Activated naive CD8-positive, alpha-beta T cell treated with anti-CD3 and anti-CD28 coated beads, Interleukin-2, amount 10 ng/mL, durations not matched to agents 7 days and 5 days (primary cell): ENCODE measurements around the gene PLA2G5. TPM values are rescaled to one million over a fixed set of nuclear protein-coding genes. Genes with fewer than 3 reads are reported as not detected.

Source experiments
- ATAC-seq: fragments of 150-1000 bp; cut with Tn5 transposase; one replicate; pipeline ENCODE4 v1.10.0; 2021; ENCODE audit warnings: low read depth, moderate library complexity
- POLR2A ChIA-PET: fragments of 350-600 bp; sonication (Branson Sonifier 250); formaldehyde crosslinking; loops from one replicate; lab custom pipeline; 2021; ENCODE audit warnings: antibody characterized with exemption; lab: Charles Lee
- DNase-seq: peaks from one replicate; pipeline ENCODE4 v3.0.0; 2021
- H3K27ac Mint-ChIP-seq: one replicate; pipeline ENCODE4 v1.8.0; 2022; ENCODE audit warnings: mild to moderate bottlenecking, mixed read lengths
- H3K27me3 Mint-ChIP-seq: one replicate; pipeline ENCODE4 v1.8.0; 2022; ENCODE audit warnings: mild to moderate bottlenecking, moderate library complexity, mixed read lengths
- H3K36me3 Mint-ChIP-seq: one replicate; pipeline ENCODE4 v1.8.0; 2021; ENCODE audit warnings: mild to moderate bottlenecking, mixed read lengths
- H3K4me1 Mint-ChIP-seq: one replicate; pipeline ENCODE4 v1.8.0; 2021; ENCODE audit warnings: mixed read lengths
- H3K4me3 Mint-ChIP-seq: one replicate; pipeline ENCODE4 v1.8.0; 2022; ENCODE audit warnings: mild to moderate bottlenecking, moderate library complexity, mixed read lengths
- H3K9me3 Mint-ChIP-seq: one replicate; pipeline ENCODE4 v1.8.0; 2021; ENCODE audit warnings: mixed read lengths
- total RNA-seq, 2 experiments: library from RNA; stranded (reverse); gene quantifications; one replicate each; pipeline ENCODE4 v1.2.3, GENCODE V29; 2021

PLA2G5 gene
- total RNA-seq, 2 experiments from 2014 or later, result not detected

DNA sequence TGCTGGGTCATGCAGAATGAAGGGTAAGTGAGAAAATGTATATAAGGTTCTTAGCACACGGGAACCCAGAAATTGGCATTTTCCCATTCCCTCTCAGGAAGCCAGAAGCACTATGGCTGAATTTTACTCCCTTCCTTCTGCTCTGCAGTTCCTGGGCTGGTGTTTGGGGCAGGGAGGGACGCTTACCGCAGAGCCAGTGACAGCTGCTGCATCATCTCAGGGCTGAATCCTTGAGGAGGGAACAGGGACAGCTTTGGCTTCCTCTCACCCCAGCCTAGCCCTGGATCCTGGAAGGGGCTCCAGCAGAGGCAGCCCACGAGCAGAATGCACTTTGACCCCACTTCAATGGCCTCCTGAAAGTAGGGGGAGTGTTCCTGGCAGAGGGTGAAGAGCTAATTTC lies 37.4 kb downstream of the PLA2G5 start:
- ATAC-seq, result no peak
- POLR2A ChIA-PET, result no interaction called here

DNA sequence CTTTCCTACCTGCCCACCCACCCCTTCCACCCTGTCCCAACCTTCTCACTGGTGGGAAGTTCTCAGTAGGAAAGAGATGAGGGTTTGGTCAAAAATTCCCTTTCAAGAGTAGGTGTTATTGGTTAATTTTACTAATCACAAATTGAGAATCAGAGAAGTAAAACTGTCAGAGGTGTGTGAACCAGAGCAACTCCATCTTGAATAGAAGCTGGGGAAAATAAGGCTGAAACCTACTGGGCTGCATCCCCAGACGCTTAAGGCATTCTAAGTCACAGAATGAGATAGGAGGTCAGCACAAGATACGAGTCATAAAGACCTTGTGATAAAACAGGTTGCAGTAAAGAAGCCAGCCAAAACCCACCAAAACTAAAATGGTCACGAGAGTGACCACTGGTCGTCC lies 37.8 kb downstream of the PLA2G5 start:
- Mint-ChIP-seq H3K36me3 (no peaks in the 10 kb centered on the region), H3K4me3 (no peak overlapping the region), H3K27me3 (peaks cover 17% of the 10 kb centered on the region), H3K9me3 (no peaks in the 10 kb centered on the region), H3K4me1 (no peaks in the 10 kb centered on the region), H3K27ac (no peak overlapping the region)
- POLR2A ChIA-PET, result no interaction called here
- DNase-seq (no peak), ATAC-seq (no peak)

More for the DNA sequence above, 37.4 kb downstream of the PLA2G5 start:
- no peak overlapping the region for H3K4me3 Mint-ChIP-seq
- peaks cover 17% of the 10 kb centered on the region for H3K27me3 Mint-ChIP-seq
- H3K36me3 Mint-ChIP-seq, result no peaks in the 10 kb centered on the region
- H3K4me1 Mint-ChIP-seq, result no peaks in the 10 kb centered on the region
- no peaks in the 10 kb centered on the region for H3K9me3 Mint-ChIP-seq
- DNase-seq, result no peak
- H3K27ac Mint-ChIP-seq, result no peak overlapping the region

DNA sequence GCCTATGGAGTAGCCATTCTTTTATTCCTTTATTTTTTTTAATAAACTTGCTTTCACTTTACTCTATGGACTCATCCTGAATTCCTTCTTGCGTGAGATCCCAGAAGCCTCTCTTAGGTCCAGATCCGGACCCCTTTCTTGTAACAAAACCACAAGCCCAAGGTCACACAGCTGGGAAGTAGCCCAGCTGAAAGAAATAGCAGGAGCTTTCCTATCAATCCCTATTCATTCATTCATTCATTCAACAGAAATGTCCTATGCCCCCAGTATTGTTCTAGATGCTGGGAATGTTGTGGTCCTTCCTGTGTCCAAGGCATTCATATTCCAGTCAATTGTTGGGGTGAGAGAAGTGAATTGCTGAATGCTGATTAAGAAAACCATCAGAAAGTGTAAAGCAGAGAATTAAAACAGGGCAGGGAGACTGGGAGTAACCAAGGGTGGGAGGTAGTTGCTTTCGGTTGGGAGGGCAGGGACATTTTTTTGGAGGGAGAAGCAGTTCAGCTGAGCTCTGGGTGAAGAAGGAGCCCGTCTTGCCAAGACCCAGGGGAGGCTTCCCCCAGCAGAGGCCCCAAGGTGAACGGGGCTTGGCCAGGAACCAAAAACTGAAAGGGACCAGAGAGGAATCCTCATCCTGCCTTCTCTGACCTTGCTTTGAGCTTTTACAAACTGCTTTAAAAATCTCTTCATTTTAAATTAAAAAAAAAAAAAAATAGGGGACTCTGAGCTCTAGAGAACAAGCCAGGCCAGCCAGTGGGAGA lies 38.6 kb downstream of the PLA2G5 start:
- no peak overlapping the region for H3K4me3 Mint-ChIP-seq
- no peaks in the 10 kb centered on the region for H3K4me1 Mint-ChIP-seq
- no peaks in the 10 kb centered on the region for H3K9me3 Mint-ChIP-seq
- no peaks in the 10 kb centered on the region for H3K36me3 Mint-ChIP-seq
- peaks cover 10% of the 10 kb centered on the region for H3K27me3 Mint-ChIP-seq
- ATAC-seq (no peak), DNase-seq (no peak)
- no peak overlapping the region for H3K27ac Mint-ChIP-seq
- POLR2A ChIA-PET, result interaction anchor here (0.7 kb wide), 1 partner anchor 483 kb away, joined by 3 read pairs; no protein-coding TSS in a partner anchor

DNA sequence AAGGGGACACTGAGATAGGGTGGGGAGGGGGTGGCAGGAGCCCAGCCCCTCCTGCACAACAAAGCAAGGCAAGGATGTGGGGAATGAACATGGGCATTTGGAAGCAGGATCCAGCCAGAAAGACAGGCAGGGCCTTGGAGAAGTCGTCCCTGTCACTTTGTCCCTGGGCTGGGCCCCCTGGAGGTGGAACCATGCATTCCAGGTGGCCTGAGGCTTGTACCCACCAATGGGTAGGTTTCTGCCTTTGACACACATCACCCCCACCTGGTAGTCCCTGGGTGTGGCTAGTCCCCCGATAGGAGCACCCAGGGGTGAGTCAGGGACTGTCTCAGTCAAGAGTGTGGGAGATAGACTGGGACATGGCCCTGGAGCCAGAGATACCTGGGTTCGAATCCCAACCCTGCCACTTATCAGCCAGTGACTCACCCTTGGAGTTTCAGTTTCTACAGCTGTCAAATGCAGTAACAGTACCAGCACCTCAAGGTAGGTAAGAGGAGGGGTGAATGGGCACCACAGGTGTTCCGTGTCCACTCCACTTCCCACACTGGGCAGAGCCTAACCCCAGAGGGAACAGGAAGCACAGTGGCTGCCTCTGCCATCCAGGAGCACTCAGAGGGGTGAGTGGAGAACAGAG lies 39.3 kb downstream of the PLA2G5 start:
- H3K9me3 Mint-ChIP-seq, result no peaks in the 10 kb centered on the region
- DNase-seq, result no peak
- no peak overlapping the region for H3K27ac Mint-ChIP-seq
- no peaks in the 10 kb centered on the region for H3K4me1 Mint-ChIP-seq
- no peak for ATAC-seq
- no peaks in the 10 kb centered on the region for H3K36me3 Mint-ChIP-seq
- POLR2A ChIA-PET, result interaction anchor here (0.7 kb wide), 1 partner anchor 483 kb away, joined by 3 read pairs; no protein-coding TSS in a partner anchor
- H3K27me3 Mint-ChIP-seq, result peaks cover 9% of the 10 kb centered on the region
- H3K4me3 Mint-ChIP-seq, result no peak overlapping the region

DNA sequence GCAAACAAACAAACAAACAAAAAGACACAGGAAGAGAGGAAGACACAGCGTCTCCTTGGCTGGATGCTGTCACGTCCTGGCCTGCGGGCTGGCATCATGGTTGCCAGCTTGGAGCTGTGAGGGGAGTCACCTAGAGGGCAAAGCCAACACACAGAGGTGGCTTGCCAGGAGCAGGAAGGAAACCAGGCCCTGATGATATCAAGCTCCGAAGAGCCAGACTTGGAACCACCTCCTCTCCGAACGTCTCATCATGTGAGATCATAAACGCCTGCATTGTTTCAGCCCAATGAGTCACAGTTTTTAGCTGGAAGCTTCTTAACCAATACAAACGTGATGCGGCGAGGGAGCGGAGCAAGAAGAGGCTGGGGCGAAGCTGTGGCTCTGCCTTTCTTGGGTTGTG lies 40.7 kb downstream of the PLA2G5 start:
- Mint-ChIP-seq H3K9me3 (no peaks in the 10 kb centered on the region), H3K36me3 (no peaks in the 10 kb centered on the region), H3K4me1 (no peaks in the 10 kb centered on the region), H3K27me3 (peaks cover 9% of the 10 kb centered on the region), H3K27ac (no peak overlapping the region), H3K4me3 (no peak overlapping the region)
- DNase-seq (no peak), ATAC-seq (no peak)
- POLR2A ChIA-PET, result no interaction called here

DNA sequence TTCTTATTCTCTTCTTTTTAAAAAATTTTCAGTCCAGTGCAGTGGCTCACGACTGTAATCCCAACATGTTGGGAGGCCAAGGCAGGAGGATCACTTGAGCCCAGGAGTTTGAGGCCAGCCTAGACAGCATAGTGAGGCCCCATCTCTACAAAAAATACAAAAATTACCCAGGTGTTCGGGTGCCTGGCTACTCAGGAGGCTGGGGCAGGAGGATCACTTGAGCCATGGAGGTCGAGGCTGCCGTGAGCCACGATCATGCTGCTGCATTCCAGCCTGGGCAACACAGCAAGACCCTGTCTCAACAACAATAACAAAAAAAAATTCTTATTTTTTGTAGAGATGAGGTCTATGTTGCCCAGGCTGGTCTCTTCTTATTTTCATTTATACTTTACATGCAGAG lies 41.5 kb downstream of the PLA2G5 start:
- Mint-ChIP-seq H3K4me3 (no peak overlapping the region), H3K4me1 (no peaks in the 10 kb centered on the region), H3K36me3 (no peaks in the 10 kb centered on the region), H3K27me3 (peaks cover 14% of the 10 kb centered on the region), H3K9me3 (no peaks in the 10 kb centered on the region), H3K27ac (no peak overlapping the region)
- POLR2A ChIA-PET, result no interaction called here
- DNase-seq (no peak), ATAC-seq (no peak)

DNA sequence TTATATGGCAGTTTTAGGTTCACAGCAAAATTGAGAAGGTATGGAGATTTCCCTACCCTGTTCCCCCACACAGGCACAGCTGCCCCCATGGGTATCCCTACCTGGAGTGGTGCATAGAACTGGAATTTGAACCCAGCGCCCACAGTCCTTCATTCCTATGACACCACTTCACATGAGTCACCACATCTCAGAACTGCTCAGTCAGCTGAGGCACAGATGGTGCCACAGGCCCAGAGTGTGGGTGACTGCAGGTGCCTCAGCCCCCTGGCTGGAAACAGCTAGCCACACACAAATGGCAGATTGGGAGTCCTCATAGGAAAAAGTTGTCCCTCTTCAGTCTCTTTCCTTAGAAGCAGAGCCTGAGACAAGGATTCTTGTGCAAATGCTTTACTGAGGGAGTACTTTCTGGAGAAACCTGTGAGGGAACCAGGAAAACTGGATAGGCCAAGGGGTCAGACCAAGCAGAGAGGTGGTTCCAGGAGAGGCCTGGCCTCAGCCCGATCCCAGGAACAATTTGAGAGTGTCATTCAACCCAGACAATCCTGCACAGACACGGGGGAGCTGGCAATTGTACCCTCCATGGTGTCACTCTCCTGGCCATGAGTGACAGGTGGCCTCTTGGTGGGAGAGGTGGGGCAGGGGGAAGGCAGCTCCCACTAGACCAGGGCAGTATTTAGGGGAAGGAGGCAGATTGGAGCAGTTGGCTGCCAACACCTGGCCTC lies 42.4 kb downstream of the PLA2G5 start:
- peaks cover 17% of the 10 kb centered on the region for H3K27me3 Mint-ChIP-seq
- ATAC-seq, result no peak

DNA sequence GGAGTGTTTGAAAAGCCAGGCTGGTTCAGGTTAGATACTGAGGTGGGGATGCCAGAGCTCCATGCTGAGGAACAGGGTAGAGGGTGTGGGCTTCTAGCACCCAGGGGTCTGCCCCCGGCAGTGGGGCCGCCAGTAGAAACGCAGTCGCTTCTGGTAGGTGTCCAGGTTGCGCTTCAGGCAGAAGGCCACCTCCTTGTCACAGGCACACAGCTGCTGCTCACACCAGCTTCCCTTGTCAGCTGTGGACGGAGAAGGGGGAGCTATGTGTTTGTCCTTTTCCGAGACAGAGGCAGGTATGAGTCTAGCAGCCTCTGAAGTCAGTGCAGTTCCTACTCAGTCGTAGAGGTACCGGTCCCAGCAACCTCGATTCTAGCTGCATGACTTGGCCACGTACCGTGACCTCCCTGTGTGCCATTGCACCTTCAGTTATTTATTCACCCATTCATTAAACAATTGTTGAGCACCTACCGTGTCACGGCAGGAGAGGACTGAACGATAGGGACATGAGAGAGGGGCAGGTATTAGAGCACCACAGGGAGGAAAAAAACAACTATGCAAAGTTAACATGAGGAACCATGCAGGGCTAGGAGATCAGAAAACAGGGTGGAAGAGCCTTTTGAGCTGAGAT lies 44.1 kb downstream of the PLA2G5 start:
- H3K27ac Mint-ChIP-seq, result no peak overlapping the region
- DNase-seq (no peak), ATAC-seq (no peak)
- no peaks in the 10 kb centered on the region for H3K9me3 Mint-ChIP-seq
- H3K27me3 Mint-ChIP-seq, result peaks cover 9% of the 10 kb centered on the region
- H3K36me3 Mint-ChIP-seq, result no peaks in the 10 kb centered on the region
- POLR2A ChIA-PET, result no interaction called here
- no peaks in the 10 kb centered on the region for H3K4me1 Mint-ChIP-seq
- H3K4me3 Mint-ChIP-seq, result no peak overlapping the region

More for the DNA sequence above, 42.4 kb downstream of the PLA2G5 start:
- Mint-ChIP-seq H3K9me3 (no peaks in the 10 kb centered on the region), H3K4me3 (no peak overlapping the region), H3K4me1 (no peaks in the 10 kb centered on the region), H3K36me3 (no peaks in the 10 kb centered on the region), H3K27ac (no peak overlapping the region)
- POLR2A ChIA-PET, result no interaction called here
- DNase-seq, result no peak

DNA sequence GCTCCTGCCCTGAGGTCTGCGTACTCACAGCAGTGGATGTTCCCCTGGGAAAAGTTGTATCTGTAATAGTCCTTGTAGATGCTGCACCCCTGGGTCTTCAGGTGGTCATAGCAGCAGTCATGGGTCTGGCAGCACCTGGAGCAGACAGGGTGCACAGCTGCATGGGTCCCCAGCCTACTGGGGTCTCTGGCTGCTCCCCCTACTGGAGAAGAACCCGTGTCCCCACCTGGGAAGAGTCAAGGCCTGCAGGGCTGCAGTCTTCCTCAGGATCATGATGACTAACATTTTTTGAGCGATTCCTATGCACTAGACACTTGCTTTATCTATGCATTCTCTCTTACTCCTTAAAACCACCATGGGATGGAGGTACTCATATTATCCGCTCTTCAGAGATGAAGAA lies 45.5 kb downstream of the PLA2G5 start:
- H3K27me3 Mint-ChIP-seq, result peaks cover 11% of the 10 kb centered on the region
- H3K4me1 Mint-ChIP-seq, result no peaks in the 10 kb centered on the region
- no peaks in the 10 kb centered on the region for H3K9me3 Mint-ChIP-seq
- DNase-seq (no peak), ATAC-seq (no peak)
- H3K36me3 Mint-ChIP-seq, result no peaks in the 10 kb centered on the region
- no peak overlapping the region for H3K27ac Mint-ChIP-seq
- no peak overlapping the region for H3K4me3 Mint-ChIP-seq
- POLR2A ChIA-PET, result no interaction called here

DNA sequence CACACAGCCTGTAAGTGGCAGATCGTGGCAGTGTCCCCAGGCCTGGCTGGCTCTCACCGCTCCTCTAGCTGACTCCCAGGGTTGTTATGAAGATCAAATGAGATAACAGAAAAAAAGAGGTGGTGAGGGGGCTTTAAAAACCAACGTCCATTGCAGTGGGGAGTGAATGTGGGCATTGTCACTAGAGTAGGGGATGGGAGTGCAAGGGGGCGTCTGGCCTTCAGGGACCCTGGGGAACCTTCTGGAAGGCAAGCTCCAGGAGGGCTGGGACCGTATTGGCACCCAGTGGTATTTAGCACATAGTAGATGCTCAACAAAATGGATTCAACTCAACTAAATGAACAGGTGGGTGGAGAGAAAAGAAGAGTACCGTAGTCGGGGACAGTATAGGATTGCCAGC lies 45.9 kb downstream of the PLA2G5 start:
- no peaks in the 10 kb centered on the region for H3K36me3 Mint-ChIP-seq
- no peak for ATAC-seq
- H3K4me3 Mint-ChIP-seq, result no peak overlapping the region
- H3K27me3 Mint-ChIP-seq, result peaks cover 10% of the 10 kb centered on the region
- POLR2A ChIA-PET, result no interaction called here
- no peaks in the 10 kb centered on the region for H3K4me1 Mint-ChIP-seq
- no peak for DNase-seq
- H3K9me3 Mint-ChIP-seq, result no peaks in the 10 kb centered on the region
- no peak overlapping the region for H3K27ac Mint-ChIP-seq

DNA sequence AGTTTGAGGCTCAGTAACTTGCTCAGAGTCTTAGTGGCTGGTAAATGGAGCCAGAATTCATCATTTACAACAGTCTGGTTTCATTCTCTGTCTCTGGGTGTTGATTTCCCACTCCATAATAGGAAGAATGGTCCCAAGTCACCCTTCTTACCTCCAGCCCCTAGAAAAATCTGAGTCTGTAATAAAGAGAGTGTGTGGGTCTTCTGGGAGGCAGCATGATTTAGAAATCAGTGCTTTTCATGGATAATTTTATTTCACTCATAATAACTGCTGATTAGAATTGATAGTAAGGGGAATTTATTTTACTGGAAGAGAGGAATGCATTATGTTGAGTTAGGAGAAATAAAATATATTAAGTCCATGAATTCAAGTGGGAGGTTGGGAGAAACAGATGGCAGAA lies 47.2 kb downstream of the PLA2G5 start:
- H3K27me3 Mint-ChIP-seq, result peaks cover 14% of the 10 kb centered on the region

DNA sequence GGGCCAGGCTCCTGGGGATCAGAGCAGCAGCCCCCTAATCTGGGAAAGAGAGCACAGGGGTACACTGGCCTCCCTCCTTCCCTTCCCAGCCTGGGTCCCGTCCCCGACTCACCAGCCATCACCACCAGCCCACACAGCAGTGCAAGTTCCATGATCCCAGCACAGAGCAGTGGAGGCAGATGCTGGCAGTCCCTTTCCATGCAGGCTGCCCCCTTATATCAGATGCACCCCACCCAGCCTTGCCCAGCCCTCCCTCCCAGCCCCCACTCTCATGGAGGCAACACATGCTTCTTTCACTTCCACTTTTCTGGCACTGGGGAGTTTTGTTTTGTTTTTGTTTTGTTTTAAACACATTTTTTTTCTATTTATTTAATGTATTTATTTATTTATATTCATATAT lies 49.4 kb downstream of the PLA2G5 start, which contains the start of gene PLA2G2D:
PLA2G2D (minus strand) TSS at position 190 of the 400 bp plus-strand sequence; CDS start at position 152, 38 bp downstream.
- ATAC-seq, result no peak
- Mint-ChIP-seq H3K27ac (no peak within 1 kb of the TSS), H3K36me3 (no peaks in the 10 kb centered on the region), H3K9me3 (no peaks in the 10 kb centered on the region), H3K27me3 (peaks cover 18% of the 10 kb centered on the region), H3K4me1 (no peaks in the 10 kb centered on the region), H3K4me3 (no peak within 1 kb of the TSS)
- no peak for DNase-seq
- POLR2A ChIA-PET, result no interaction called here

More for the DNA sequence above, 47.2 kb downstream of the PLA2G5 start:
- no peaks in the 10 kb centered on the region for H3K4me1 Mint-ChIP-seq
- no peak for ATAC-seq
- no peaks in the 10 kb centered on the region for H3K36me3 Mint-ChIP-seq
- H3K4me3 Mint-ChIP-seq, result no peak overlapping the region
- no peaks in the 10 kb centered on the region for H3K9me3 Mint-ChIP-seq
- POLR2A ChIA-PET, result no interaction called here
- no peak overlapping the region for H3K27ac Mint-ChIP-seq
- DNase-seq, result no peak

DNA sequence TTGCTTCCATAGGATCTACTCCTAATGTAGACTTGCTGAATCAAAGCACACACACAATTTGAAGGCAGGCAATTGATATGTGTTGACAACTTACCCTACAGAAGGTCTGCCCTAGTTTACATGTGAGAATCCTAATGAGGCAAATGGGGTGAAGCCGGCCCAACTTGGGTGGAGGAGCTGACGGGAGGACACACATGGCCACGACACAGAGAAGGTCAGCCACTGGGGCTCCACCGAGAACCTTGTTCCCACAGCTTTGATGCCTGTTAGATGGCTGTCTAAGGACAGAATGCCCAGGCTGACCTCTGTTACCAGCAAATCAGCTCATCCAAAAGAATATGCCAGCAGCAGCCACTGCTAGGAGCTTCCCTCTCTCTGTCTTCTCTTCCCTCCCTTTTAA lies 50.8 kb downstream of the PLA2G5 start:
- POLR2A ChIA-PET, result no interaction called here
- no peak overlapping the region for H3K4me3 Mint-ChIP-seq
- no peak overlapping the region for H3K27ac Mint-ChIP-seq
- H3K36me3 Mint-ChIP-seq, result no peaks in the 10 kb centered on the region
- no peaks in the 10 kb centered on the region for H3K9me3 Mint-ChIP-seq
- DNase-seq (no peak), ATAC-seq (no peak)
- H3K4me1 Mint-ChIP-seq, result no peaks in the 10 kb centered on the region
- H3K27me3 Mint-ChIP-seq, result peaks cover 22% of the 10 kb centered on the region
